ENCODE measurements around the gene ENHO. TPM values are rescaled to one million over a fixed set of nuclear protein-coding genes. Genes with fewer than 3 reads are reported as not detected.

The ENHO gene
- total RNA-seq, 5 donors from 2014 or later (not counting 1 experiment from before 2014, with no cell fraction given) = 0.32 to 0.35 TPM; not detected in 3

GRCh38 chr9:34493972-34494535 is 28.7 kb downstream of the ENHO start:
- Histone ChIP-seq H3K4me3 (ENCODE audit: control insufficient read depth in 1 of 2, extremely low read depth in 1 of 2, low read length in 1 of 2) (no peak overlapping the region), H3K9me3 (no peaks in the 10 kb centered on the region), H3K27me3 (replicated peaks in 1 of 2; ENCODE audit: control insufficient read depth in 2 of 2, extremely low read depth in 1 of 2, insufficient read depth in 2 of 2, low read length in 1 of 2) (peaks cover 4 to 27% of the 10 kb centered on the region in 2 experiments), H3K36me3 (ENCODE audit: control insufficient read depth in 2 of 2, extremely low read depth in 1 of 2, insufficient read depth in 1 of 2, low read length in 1 of 2) (no peaks in the 10 kb centered on the region), H3K27ac (ENCODE audit: low read length) (no peak overlapping the region), H3K4me1 (ENCODE audit: control insufficient read depth in 1 of 2, extremely low read depth in 1 of 2, insufficient read depth in 2 of 2, low read length in 2 of 2) (no peaks in the 10 kb centered on the region)
- Mint-ChIP-seq H3K27me3 (peaks cover 17 to 34% of the 10 kb centered on the region in 2 donors), H3K4me3 (no peak overlapping the region), H3K9me3 (no peaks in the 10 kb centered on the region), H3K4me1 (no peaks in the 10 kb centered on the region), H3K27ac (no peak overlapping the region), H3K36me3 (no peaks in the 10 kb centered on the region)
- ChIA-PET CTCF (interaction anchor here in 1 of 2 donors (0.6 kb wide), 1 partner anchor 139 kb away, joined by 4 read pairs; no protein-coding TSS in a partner anchor), POLR2A (no interaction called here)
- ATAC-seq (replicated peaks in 1 of 4) (no peak), DNase-seq (peak in 17 of 35 experiments; percentile 6 to 39 (median 18))
- WGBS (ENCODE audit: insufficient coverage) = 34% methylated on average over 7 of the region's 8 CpGs

DNA sequence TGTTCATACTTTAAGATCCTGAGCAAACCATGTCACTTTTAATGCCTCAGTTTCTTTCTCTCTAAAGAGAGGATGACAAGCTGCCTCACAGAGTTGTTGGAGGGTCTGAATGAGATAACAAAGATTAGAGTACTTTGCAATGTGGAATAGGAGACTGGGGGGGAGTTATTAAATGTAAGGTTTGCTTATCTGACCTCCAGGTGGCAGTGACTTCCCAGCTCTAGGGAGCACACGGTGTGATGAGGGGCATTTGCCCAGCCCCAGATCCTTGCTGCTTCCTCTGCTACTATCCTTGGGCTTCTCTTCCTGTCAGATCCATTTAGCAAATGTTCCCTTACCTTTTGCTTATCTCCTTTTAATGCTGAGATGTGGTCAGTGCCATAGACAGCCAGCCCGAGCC is 30.7 kb downstream of the ENHO start:
- Mint-ChIP-seq H3K27ac (no peak overlapping the region), H3K36me3 (no peaks in the 10 kb centered on the region), H3K4me3 (no peak overlapping the region), H3K9me3 (no peaks in the 10 kb centered on the region), H3K4me1 (no peaks in the 10 kb centered on the region), H3K27me3 (peaks cover 21 to 49% of the 10 kb centered on the region in 2 donors)
- ATAC-seq (replicated peaks in 1 of 4) (no peak), DNase-seq (no peak)
- Histone ChIP-seq H3K27me3 (replicated peaks in 1 of 2; ENCODE audit: control insufficient read depth in 2 of 2, extremely low read depth in 1 of 2, insufficient read depth in 2 of 2, low read length in 1 of 2) (peaks cover 6 to 31% of the 10 kb centered on the region in 2 experiments), H3K9me3 (no peaks in the 10 kb centered on the region), H3K36me3 (ENCODE audit: control insufficient read depth in 2 of 2, extremely low read depth in 1 of 2, insufficient read depth in 1 of 2, low read length in 1 of 2) (no peaks in the 10 kb centered on the region), H3K27ac (ENCODE audit: low read length) (no peak overlapping the region), H3K4me3 (ENCODE audit: control insufficient read depth in 1 of 2, extremely low read depth in 1 of 2, low read length in 1 of 2) (no peak overlapping the region), H3K4me1 (ENCODE audit: control insufficient read depth in 1 of 2, extremely low read depth in 1 of 2, insufficient read depth in 2 of 2, low read length in 2 of 2) (no peaks in the 10 kb centered on the region)
- ChIA-PET CTCF (no interaction called here), POLR2A (interaction anchor here in 1 of 2 donors (0.6 kb wide), 1 partner anchor 1791 kb away, joined by 7 read pairs; no protein-coding TSS in a partner anchor)
- WGBS (ENCODE audit: insufficient coverage) = 20% methylated on average over 1 of the region's 2 CpGs

- CTCF ChIA-PET = no interaction called here
- Histone ChIP-seq H3K4me1 (ENCODE audit: control insufficient read depth in 1 of 2, extremely low read depth in 1 of 2, insufficient read depth in 2 of 2, low read length in 2 of 2) (no peaks in the 10 kb centered on the region), H3K9me3 (no peaks in the 10 kb centered on the region), H3K27me3 (replicated peaks in 1 of 2; ENCODE audit: control insufficient read depth in 2 of 2, extremely low read depth in 1 of 2, insufficient read depth in 2 of 2, low read length in 1 of 2) (peaks cover 6 to 31% of the 10 kb centered on the region in 2 experiments), H3K36me3 (ENCODE audit: control insufficient read depth in 2 of 2, extremely low read depth in 1 of 2, insufficient read depth in 1 of 2, low read length in 1 of 2) (no peaks in the 10 kb centered on the region), H3K27ac (ENCODE audit: low read length) (no peak overlapping the region), H3K4me3 (ENCODE audit: control insufficient read depth in 1 of 2, extremely low read depth in 1 of 2, low read length in 1 of 2) (no peak overlapping the region)
- no peaks in the 10 kb centered on the region for H3K4me1 Mint-ChIP-seq
- H3K27me3 Mint-ChIP-seq = peaks cover 23 to 49% of the 10 kb centered on the region in 2 donors
- H3K27ac Mint-ChIP-seq = no peak overlapping the region
- no peaks in the 10 kb centered on the region for H3K36me3 Mint-ChIP-seq
- POLR2A ChIA-PET = no interaction called here
- H3K4me3 Mint-ChIP-seq = no peak overlapping the region
- WGBS (ENCODE audit: insufficient coverage) = 25% methylated on average over 2 of the region's 2 CpGs
- no peak for ATAC-seq (replicated peaks in 1 of 4)
- DNase-seq = no peak
- H3K9me3 Mint-ChIP-seq = no peaks in the 10 kb centered on the region
Measured at GRCh38 chr9:34491596-34491995, 31.2 kb downstream of the ENHO start.

DNA sequence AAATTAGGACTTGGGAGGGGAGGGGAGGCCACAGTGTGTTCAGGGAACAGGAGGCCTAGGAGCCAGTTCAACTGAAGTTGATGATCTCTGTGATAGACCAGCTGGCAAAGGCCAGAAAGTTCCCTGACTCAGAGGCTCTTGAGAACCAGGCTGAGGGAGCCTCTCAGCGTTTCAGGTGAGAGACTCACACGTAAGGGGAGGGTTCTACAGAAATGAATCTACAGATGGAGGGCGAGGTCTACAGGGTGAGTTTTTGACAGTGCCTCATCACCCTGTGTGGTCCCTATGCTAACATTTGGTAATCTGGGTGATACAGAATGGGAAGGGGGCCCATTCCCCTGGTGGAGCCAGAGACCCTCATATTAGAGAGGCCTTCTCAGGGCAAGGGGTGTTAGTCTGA is 32.0 kb downstream of the ENHO start:
- no peaks in the 10 kb centered on the region for H3K9me3 Mint-ChIP-seq
- DNase-seq = no peak
- Histone ChIP-seq H3K9me3 (no peaks in the 10 kb centered on the region), H3K27me3 (replicated peaks in 1 of 2; ENCODE audit: control insufficient read depth in 2 of 2, extremely low read depth in 1 of 2, insufficient read depth in 2 of 2, low read length in 1 of 2) (peaks cover 6 to 31% of the 10 kb centered on the region in 2 experiments), H3K4me1 (ENCODE audit: control insufficient read depth in 1 of 2, extremely low read depth in 1 of 2, insufficient read depth in 2 of 2, low read length in 2 of 2) (no peaks in the 10 kb centered on the region), H3K36me3 (ENCODE audit: control insufficient read depth in 2 of 2, extremely low read depth in 1 of 2, insufficient read depth in 1 of 2, low read length in 1 of 2) (no peaks in the 10 kb centered on the region), H3K4me3 (ENCODE audit: control insufficient read depth in 1 of 2, extremely low read depth in 1 of 2, low read length in 1 of 2) (no peak overlapping the region), H3K27ac (ENCODE audit: low read length) (no peak overlapping the region)
- 48% methylated on average over 3 of the region's 3 CpGs for WGBS (ENCODE audit: insufficient coverage)
- CTCF ChIA-PET = no interaction called here
- no peak overlapping the region for H3K4me3 Mint-ChIP-seq
- no peak for ATAC-seq (replicated peaks in 1 of 4)
- POLR2A ChIA-PET = no interaction called here
- H3K36me3 Mint-ChIP-seq = no peaks in the 10 kb centered on the region
- no peaks in the 10 kb centered on the region for H3K4me1 Mint-ChIP-seq
- H3K27ac Mint-ChIP-seq = no peak overlapping the region
- peaks cover 24 to 49% of the 10 kb centered on the region in 2 donors for H3K27me3 Mint-ChIP-seq

GRCh38 chr9:34490360-34490759 is 32.4 kb downstream of the ENHO start:
- no peak overlapping the region for H3K4me3 ChIP-seq (ENCODE audit: control insufficient read depth in 1 of 2, extremely low read depth in 1 of 2, low read length in 1 of 2)
- H3K36me3 ChIP-seq (ENCODE audit: control insufficient read depth in 2 of 2, extremely low read depth in 1 of 2, insufficient read depth in 1 of 2, low read length in 1 of 2) = no peaks in the 10 kb centered on the region
- no peak for ATAC-seq (replicated peaks in 1 of 4)
- Mint-ChIP-seq H3K36me3 (no peaks in the 10 kb centered on the region), H3K4me3 (no peak overlapping the region), H3K27ac (no peak overlapping the region), H3K27me3 (peaks cover 24 to 49% of the 10 kb centered on the region in 2 donors), H3K9me3 (no peaks in the 10 kb centered on the region), H3K4me1 (no peaks in the 10 kb centered on the region)
- ChIA-PET CTCF (no interaction called here), POLR2A (interaction anchor here in 1 of 2 donors (0.5 to 0.6 kb wide), 2 partner anchors 87 to 1346 kb away, joined by 6 to 11 read pairs; no protein-coding TSS in a partner anchor)
- no peak for DNase-seq
- H3K27me3 ChIP-seq (replicated peaks in 1 of 2; ENCODE audit: control insufficient read depth in 2 of 2, extremely low read depth in 1 of 2, insufficient read depth in 2 of 2, low read length in 1 of 2) = peaks cover 6 to 28% of the 10 kb centered on the region in 2 experiments
- no CpG with 5 or more reads among the region's 1 CpG for WGBS (ENCODE audit: insufficient coverage)
- H3K27ac ChIP-seq (ENCODE audit: low read length) = no peak overlapping the region
- no peaks in the 10 kb centered on the region for H3K9me3 ChIP-seq
- no peaks in the 10 kb centered on the region for H3K4me1 ChIP-seq (ENCODE audit: control insufficient read depth in 1 of 2, extremely low read depth in 1 of 2, insufficient read depth in 2 of 2, low read length in 2 of 2)

DNA sequence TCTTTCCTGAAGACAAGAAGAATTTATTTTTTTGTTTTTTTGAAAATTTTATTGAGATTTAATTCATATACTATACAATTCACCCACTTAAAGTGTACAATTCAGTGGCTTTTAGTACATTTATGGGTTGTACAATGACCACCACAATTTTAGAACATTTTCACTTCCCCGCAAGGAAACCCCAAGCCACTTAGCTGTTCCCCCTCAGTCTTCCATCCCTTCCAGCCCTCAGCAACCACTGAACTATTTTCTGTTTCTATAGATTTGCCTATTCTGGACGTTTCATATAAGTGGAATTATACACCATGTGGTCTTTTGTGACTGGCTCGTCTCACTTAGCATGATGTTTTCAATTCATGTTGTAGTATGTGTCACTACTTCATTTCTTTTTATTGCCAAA is 36.2 kb downstream of the ENHO start:
- DNase-seq (no peak), ATAC-seq (replicated peaks in 1 of 4) (no peak)
- Mint-ChIP-seq H3K9me3 (no peaks in the 10 kb centered on the region), H3K4me1 (no peaks in the 10 kb centered on the region), H3K36me3 (no peaks in the 10 kb centered on the region), H3K4me3 (no peak overlapping the region), H3K27ac (no peak overlapping the region), H3K27me3 (peaks cover 19 to 38% of the 10 kb centered on the region in 2 donors)
- ChIA-PET POLR2A (no interaction called here), CTCF (no interaction called here)
- Histone ChIP-seq H3K4me3 (ENCODE audit: control insufficient read depth in 1 of 2, extremely low read depth in 1 of 2, low read length in 1 of 2) (no peak overlapping the region), H3K9me3 (no peaks in the 10 kb centered on the region), H3K36me3 (ENCODE audit: control insufficient read depth in 2 of 2, extremely low read depth in 1 of 2, insufficient read depth in 1 of 2, low read length in 1 of 2) (no peaks in the 10 kb centered on the region), H3K4me1 (ENCODE audit: control insufficient read depth in 1 of 2, extremely low read depth in 1 of 2, insufficient read depth in 2 of 2, low read length in 2 of 2) (no peaks in the 10 kb centered on the region), H3K27ac (ENCODE audit: low read length) (no peak overlapping the region), H3K27me3 (replicated peaks in 1 of 2; ENCODE audit: control insufficient read depth in 2 of 2, extremely low read depth in 1 of 2, insufficient read depth in 2 of 2, low read length in 1 of 2) (peaks cover 7 to 23% of the 10 kb centered on the region in 2 experiments)
- no CpG with 5 or more reads among the region's 3 CpGs for WGBS (ENCODE audit: insufficient coverage)
